Measurements from ENCODE around the gene NUDT3. TPM values are rescaled to one million over a fixed set of nuclear protein-coding genes. Genes with fewer than 3 reads are reported as not detected.
A peak's percentile ranks its signal among the peaks of the same experiment; 100 is the strongest.

NUDT3 gene
- total and polyA plus RNA-seq, 9 of the 15 experiments (the other 6 are each of a cell fraction or from before 2014, with no cell fraction given) = 5.4 to 81.2 (median 56.4) TPM

GRCh38 chr6:34324738-34325444, 67.6 kb downstream of the NUDT3 start (continued):
- TF ChIP-seq JUN (IDR thresholded peaks at IDR 0.05; ENCODE audit: borderline replicate concordance, low read depth, low read length) (no peak), JUN (CRISPR knock-in tag; IDR thresholded peaks at IDR 0.05; ENCODE audit: borderline replicate concordance) (no peak), FOXJ2 (tag; IDR thresholded peaks at IDR 0.05) (no peak), SRSF9 (IDR thresholded peaks at IDR 0.05; ENCODE audit: borderline replicate concordance, low read depth, low read length) (no peak), ILK (tag; IDR thresholded peaks at IDR 0.05; ENCODE audit: borderline replicate concordance, low read depth) (no peak), TCF7 (IDR thresholded peaks at IDR 0.05; ENCODE audit: borderline replicate concordance) (no peak), FOXP4 (CRISPR knock-in tag; IDR thresholded peaks at IDR 0.05; ENCODE audit: borderline replicate concordance) (no peak), MYBL2 (IDR thresholded peaks at IDR 0.05; ENCODE audit: low read depth) (no peak), MYBL2 (CRISPR knock-in tag; IDR thresholded peaks at IDR 0.05; ENCODE audit: borderline replicate concordance) (no peak), ZNF316 (IDR thresholded peaks at IDR 0.05) (no peak), PRPF4 (IDR thresholded peaks at IDR 0.05; ENCODE audit: insufficient read depth, low read depth, low read length, poor library complexity, severe bottlenecking) (no peak), CBX2 (IDR thresholded peaks at IDR 0.05; ENCODE audit: insufficient read depth, low read length, poor library complexity, severe bottlenecking) (no peak), TEAD4 (IDR thresholded peaks at IDR 0.05; ENCODE audit: low read length) (peak; percentile 25; the same call in 1 of the 2 replicates), TEAD4 (CRISPR knock-in tag; IDR thresholded peaks at IDR 0.05; ENCODE audit: borderline replicate concordance) (no peak), YY1 (IDR thresholded peaks at IDR 0.05; ENCODE audit: borderline replicate concordance in 1 of 3, control insufficient read depth in 1 of 3, extremely low read depth in 1 of 3, insufficient read depth in 3 of 3, insufficient read length in 1 of 3, insufficient replicate concordance in 2 of 3, low read depth in 1 of 3, low read length in 2 of 3) (peak in 1 of 3 experiments; percentile 81), ARID3B (CRISPR knock-in tag; IDR thresholded peaks at IDR 0.05; ENCODE audit: borderline replicate concordance) (no peak), ZBTB7A (IDR thresholded peaks at IDR 0.05; ENCODE audit: borderline replicate concordance, control insufficient read depth, low read depth, low read length) (no peak), HNRNPK (IDR thresholded peaks at IDR 0.05; ENCODE audit: low read depth, low read length, poor library complexity, severe bottlenecking) (no peak), BRF1 (IDR thresholded peaks at IDR 0.05; ENCODE audit: borderline replicate concordance, extremely low read depth, insufficient read length) (no peak), ZNF707 (CRISPR knock-in tag; conservative IDR thresholded peaks at IDR 0.05) (no peak)
